ENCODE data around the gene LRRC58.

LRRC58 gene

GRCh38 chr3:120274739-120275167 lies 74.4 kb downstream of the LRRC58 start:
- peak; percentile 90 for DNase-seq
